Measurements from ENCODE around the gene UBXN7. TPM values are rescaled to one million over a fixed set of nuclear protein-coding genes. Genes with fewer than 3 reads are reported as not detected.

UBXN7 gene
- total RNA-seq, 2 donors from 2014 or later: 28.8 to 45.4 TPM

- Histone ChIP-seq H3K4me1 (no peaks in the 10 kb centered on the region), H3K9me3 (no peaks in the 10 kb centered on the region), H3K36me3 (peaks cover 6% of the 10 kb centered on the region), H3K27me3 (no peaks in the 10 kb centered on the region), H3K9ac (ENCODE audit: low read depth in 2 of 2, low read length in 2 of 2) (no peak overlapping the region), H3K4me3 (no peak overlapping the region), H3K27ac (no peak overlapping the region)
- TF ChIP-seq CTCF (IDR thresholded peaks at IDR 0.05): no peak
- DNase-seq: no peak
- intact Hi-C loops (cut with DNase I): no loop called here
Measured at GRCh38 chr3:196356556-196356955, 75.7 kb downstream of the UBXN7 start.

GRCh38 chr3:196355668-196356067 lies 76.6 kb downstream of the UBXN7 start:
- Histone ChIP-seq H3K27ac (no peak overlapping the region), H3K4me3 (no peak overlapping the region), H3K9ac (ENCODE audit: low read depth in 2 of 2, low read length in 2 of 2) (no peak overlapping the region), H3K36me3 (peaks cover 6% of the 10 kb centered on the region), H3K9me3 (no peaks in the 10 kb centered on the region), H3K4me1 (no peaks in the 10 kb centered on the region), H3K27me3 (no peaks in the 10 kb centered on the region)
- TF ChIP-seq CTCF (IDR thresholded peaks at IDR 0.05): no peak
- no peak for DNase-seq
- intact Hi-C loops (cut with DNase I): no loop called here

- Histone ChIP-seq H3K9ac (ENCODE audit: low read depth in 2 of 2, low read length in 2 of 2) (no peak overlapping the region), H3K4me3 (no peak overlapping the region), H3K27ac (no peak overlapping the region), H3K9me3 (no peaks in the 10 kb centered on the region), H3K36me3 (peaks cover 6% of the 10 kb centered on the region), H3K27me3 (no peaks in the 10 kb centered on the region), H3K4me1 (no peaks in the 10 kb centered on the region)
- no peak for TF ChIP-seq CTCF (IDR thresholded peaks at IDR 0.05)
- no peak for DNase-seq
- intact Hi-C loops (cut with DNase I): no loop called here
Measured at GRCh38 chr3:196354132-196354531, 78.1 kb downstream of the UBXN7 start.

GRCh38 chr3:196351541-196351940 lies 80.7 kb downstream of the UBXN7 start:
- H3K36me3 ChIP-seq: no peaks in the 10 kb centered on the region
- intact Hi-C loops (cut with DNase I): no loop called here

GRCh38 chr3:196350067-196350466 lies 82.2 kb downstream of the UBXN7 start:
- H3K4me1 ChIP-seq: no peaks in the 10 kb centered on the region
- DNase-seq: no peak
- no peak for TF ChIP-seq CTCF (IDR thresholded peaks at IDR 0.05)
- H3K4me3 ChIP-seq: no peak overlapping the region
- no peaks in the 10 kb centered on the region for H3K36me3 ChIP-seq
- no peak overlapping the region for H3K9ac ChIP-seq (ENCODE audit: low read depth in 2 of 2, low read length in 2 of 2)
- intact Hi-C loops (cut with DNase I): no loop called here
- H3K27me3 ChIP-seq: no peaks in the 10 kb centered on the region
- H3K9me3 ChIP-seq: no peaks in the 10 kb centered on the region
- no peak overlapping the region for H3K27ac ChIP-seq

More at GRCh38 chr3:196351541-196351940, 80.7 kb downstream of the UBXN7 start:
- no peak for TF ChIP-seq CTCF (IDR thresholded peaks at IDR 0.05)
- H3K27ac ChIP-seq: no peak overlapping the region
- no peak overlapping the region for H3K9ac ChIP-seq (ENCODE audit: low read depth in 2 of 2, low read length in 2 of 2)
- H3K27me3 ChIP-seq: no peaks in the 10 kb centered on the region
- H3K4me3 ChIP-seq: no peak overlapping the region
- no peaks in the 10 kb centered on the region for H3K9me3 ChIP-seq
- DNase-seq: no peak
- H3K4me1 ChIP-seq: no peaks in the 10 kb centered on the region

GRCh38 chr3:196348698-196349097 lies 83.5 kb downstream of the UBXN7 start:
- Histone ChIP-seq H3K9ac (ENCODE audit: low read depth in 2 of 2, low read length in 2 of 2) (no peak overlapping the region), H3K27me3 (no peaks in the 10 kb centered on the region), H3K9me3 (no peaks in the 10 kb centered on the region), H3K4me1 (no peaks in the 10 kb centered on the region), H3K4me3 (no peak overlapping the region), H3K27ac (no peak overlapping the region), H3K36me3 (no peaks in the 10 kb centered on the region)
- intact Hi-C loops (cut with DNase I): no loop called here
- DNase-seq: no peak
- TF ChIP-seq CTCF (IDR thresholded peaks at IDR 0.05): no peak

All from colonic mucosa (tissue), 4 donors.